GM18502 (cell line): Measurements from ENCODE around the gene SBK2.
A peak's percentile ranks its signal among the peaks of the same experiment; 100 is the strongest.
"Not testable (repeated sequence)": the region's sequence is repeated elsewhere in the genome, so short reads cannot be mapped to it uniquely, and the experiment has no call there.

Source experiments
- ATAC-seq: cut with Tn5 transposase; IDR thresholded peaks from one replicate; pipeline ENCODE4 v1.9.1; 2021; ENCODE audit warnings: mild to moderate bottlenecking; ENCODE audit not compliant: unreplicated experiment, poor library complexity

SBK2 gene

DNA sequence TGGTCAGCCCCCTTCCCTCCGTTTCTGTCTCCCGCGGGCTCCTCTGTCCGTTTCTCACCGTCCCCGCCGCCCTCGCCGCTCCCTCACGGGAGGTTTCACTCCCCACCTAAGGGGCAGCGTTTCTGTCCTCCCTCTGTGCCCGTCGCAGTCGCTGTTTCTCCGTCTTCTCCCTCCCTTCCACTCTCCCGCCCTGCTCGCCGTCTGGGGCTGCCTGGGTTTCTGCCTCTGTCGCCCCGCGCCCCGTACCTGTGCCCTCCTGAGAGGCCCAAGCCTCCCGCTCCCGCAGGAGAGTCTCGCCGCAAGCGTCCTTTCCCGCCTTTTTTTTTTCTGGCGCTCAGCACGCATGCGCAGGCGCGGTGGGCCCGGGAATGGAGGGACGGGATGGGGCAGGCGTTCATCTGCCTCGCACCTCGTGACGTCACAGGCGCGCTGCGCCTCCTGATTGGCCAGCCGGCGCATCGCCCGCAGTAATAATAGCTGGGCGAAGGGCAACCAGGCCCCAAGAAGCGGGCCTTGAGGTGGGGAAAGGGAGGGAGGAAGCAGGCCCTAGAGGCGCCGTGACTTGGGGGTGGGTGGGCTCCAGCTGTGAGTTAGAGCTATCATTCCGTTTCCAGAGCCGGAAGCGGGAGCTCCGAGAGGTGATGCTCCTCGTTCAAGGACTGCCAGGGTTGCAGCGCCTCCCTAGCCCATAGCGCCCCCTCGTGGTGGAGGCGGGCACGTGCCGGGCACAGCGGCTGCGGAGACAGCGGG lies 33.3 kb downstream of the SBK2 start:
- ATAC-seq: peak; percentile 90

DNA sequence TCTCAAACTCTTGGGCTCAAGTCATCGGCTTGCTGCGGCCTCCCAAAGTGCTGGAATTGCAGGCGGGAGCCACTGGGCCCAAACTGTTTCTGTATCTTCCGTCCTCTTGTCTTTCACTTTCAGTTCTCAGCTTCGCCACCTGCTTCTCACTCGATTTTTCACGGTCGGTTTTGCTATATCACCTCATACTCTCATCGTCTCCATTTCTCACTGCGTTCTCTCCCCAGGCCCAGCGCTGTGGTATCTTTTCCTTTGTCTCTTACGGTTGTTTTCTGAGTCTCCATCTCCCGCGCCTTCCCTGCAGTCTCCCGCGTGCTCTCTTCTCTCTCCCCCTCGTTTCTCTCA lies 33.8 kb downstream of the SBK2 start:
- no peak for ATAC-seq

DNA sequence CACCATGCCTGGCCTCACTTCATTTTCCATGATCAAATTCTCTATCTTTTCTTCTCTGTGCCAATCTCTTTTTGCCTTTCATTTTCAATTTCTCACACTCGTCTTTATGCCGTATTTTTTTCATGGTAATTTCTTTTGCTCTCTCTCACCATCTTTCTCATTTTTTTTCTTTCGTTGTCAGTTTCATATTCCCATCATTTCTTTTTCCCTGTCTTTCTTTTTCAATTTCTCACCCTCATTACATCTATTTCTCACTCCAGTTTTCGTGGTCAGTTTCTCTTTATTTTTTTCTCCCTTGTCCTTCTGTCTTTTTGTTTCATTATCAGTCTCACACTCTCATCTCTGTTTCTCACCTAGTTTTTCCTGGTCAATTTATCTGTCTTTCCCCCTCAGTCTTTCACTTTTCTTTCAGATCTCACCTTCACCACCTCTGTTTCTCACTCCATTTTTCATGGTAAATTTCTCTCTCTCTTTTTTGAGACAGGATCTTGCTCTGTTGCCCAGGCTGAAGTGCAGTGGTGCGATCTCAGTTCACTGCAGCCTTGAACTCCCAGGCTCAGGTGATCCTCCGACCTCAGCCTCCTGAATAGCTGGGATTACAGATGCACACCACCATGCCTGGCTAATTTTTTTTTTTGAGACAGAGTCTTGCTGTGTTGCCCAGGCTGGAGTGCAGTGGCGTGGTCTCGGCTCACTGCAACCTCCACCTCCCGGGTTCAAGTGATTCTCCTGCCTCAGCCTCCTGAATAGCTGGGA lies 34.6 kb downstream of the SBK2 start:
- no peak for ATAC-seq

DNA sequence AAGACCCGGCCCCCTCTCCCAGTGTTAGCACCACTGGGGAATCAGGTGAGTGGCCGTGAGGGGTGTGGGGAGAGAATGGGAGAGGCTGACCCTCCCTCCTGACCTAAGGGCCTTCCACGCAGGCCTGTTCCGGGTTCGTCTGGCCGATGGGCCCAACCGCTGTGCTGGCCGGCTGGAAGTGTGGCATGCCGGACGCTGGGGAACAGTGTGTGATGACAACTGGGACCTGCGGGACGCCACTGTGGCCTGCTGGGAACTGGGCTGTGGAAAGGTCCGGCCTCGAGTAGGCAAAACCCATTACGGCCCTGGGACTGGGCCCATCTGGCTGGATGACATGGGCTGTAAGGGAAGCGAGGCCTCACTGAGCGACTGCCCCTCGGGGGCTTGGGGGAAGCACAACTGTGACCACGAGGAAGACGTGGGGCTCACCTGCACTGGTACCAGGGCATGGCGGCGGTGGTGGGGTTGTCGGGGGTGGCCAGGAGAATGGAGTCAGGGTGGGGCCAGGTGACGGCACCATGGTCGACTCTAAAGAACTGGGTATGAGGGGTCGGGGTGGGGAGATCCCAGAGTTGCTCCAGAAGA lies 36.5 kb downstream of the SBK2 start:
- ATAC-seq: no peak

DNA sequence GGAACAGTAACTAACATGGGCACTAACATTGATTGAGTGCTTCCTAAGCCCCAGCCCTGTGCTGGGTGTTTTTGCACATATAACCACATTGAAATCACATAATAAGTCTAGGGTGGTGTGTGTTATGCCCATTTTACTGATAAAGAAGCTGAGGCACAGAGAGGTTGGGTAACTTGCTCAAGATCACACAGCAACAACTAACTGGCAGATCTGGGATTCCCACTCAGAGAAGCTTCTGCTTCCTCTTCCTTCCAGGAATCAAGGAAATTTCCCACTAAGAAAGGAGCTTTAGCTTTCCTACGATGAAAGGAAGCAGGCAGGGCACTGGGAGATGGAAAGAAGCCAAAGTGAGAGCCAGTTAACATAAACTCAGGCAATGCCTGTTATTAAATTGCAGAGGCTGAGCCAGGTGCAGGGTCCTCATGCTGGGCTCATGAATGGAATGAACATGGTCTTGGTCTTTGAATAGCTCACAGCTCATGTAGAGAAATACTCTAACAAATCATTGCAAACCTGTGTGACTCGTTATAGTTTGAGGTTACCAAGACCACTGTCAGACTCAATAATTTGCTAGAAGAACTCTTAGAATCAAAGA lies 38.6 kb downstream of the SBK2 start:
- no peak for ATAC-seq

DNA sequence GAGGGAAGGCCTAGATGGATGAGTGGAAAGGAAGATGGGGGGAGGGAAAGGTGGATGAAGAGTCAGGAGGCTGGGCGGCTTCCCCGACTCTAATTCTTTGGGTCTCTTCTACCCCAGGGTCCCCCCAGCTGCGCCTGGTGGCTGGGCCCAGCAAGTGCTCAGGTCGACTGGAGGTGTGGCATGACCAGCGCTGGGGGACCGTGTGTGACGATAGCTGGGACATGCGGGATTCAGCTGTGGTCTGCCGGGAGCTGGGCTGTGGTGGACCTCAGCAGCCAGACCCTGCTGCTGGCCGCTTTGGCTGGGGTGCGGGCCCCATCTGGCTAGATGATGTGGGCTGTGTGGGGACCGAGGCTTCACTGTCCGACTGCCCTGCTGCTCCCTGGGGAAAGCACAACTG lies 39.2 kb downstream of the SBK2 start:
- no peak for ATAC-seq

DNA sequence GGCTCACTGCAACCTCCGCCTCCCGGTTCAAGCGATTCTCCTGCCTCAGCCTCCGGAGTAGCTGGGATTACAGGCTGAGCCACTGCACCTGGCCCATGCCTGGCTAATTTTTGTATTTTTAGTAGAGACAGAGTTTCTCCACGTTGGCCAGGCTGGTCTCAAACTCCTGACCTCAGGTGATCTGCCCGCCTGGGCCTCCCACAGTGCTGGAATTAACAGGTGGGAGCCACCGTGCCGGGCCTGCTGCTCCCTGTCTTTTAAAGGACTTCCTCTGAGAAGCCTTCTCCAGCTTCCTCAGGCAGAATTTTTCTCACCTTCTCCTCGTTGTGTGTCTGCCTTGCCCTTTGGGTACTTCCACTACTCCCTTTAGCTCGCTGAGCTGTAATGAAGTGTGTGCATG lies 40.1 kb downstream of the SBK2 start:
- ATAC-seq: not testable (repeated sequence)

DNA sequence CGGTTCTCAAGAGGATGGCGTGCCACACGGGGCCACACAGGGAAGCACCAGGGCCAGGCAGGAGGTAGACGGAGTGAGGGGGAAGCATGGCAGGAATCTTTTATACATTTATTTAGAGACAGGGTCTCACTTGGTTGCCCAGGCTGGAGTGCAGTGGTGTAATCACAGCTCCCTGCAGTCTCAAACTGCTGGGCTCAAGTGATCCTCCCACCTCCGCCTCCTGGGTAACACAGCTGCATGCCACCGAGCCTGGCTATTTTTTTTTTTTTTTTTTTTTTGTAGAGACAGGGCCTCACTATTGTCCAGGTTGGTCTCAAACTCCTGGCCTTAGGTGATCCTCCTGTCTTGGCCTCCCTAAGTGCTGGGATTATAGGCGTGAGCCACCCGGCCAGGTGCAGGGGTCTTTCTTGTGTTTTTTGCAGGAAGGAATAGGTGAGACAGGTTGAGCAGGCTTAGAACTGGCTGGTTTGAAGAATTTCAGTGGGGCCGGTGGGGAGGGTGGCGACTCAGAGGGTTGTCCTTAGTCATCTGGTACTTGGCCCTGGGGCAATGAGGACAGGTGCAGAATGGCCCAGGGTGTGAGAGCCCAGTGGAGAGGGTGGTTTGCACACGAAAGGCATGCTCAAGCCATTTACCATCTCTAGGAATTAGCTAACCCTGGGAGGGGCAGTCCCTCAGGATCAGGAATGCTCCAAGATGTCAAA lies 41.1 kb downstream of the SBK2 start:
- no peak for ATAC-seq

DNA sequence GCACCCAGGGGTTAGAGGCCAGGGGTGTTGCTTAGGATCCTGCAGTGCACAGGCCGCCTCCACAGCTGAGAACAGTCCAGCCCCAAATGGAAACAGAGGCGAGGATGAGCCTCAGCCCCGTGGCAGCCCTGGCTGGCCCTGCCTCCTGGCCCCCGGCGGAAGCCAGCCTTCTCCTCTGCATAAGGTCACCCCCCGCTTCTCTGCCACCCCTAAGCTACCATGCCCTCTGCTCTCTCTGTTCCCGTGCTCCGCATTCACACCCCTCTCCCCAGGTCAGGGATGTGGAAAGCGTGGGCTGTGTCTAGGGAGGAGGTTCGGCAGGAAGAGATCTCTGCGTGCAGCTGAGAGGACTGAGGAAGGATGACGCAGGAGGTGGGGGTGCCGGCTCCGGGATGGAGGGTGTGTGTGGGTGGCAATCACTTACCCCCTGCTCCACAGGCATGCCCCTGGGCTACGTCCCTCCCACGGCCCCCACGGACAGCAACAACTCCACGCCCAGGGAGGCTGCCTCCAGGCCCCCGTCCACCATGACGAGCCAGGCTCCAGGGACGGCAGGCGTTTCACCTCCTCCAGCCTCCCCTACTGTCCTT lies 42.7 kb downstream of the SBK2 start:
- no peak for ATAC-seq

DNA sequence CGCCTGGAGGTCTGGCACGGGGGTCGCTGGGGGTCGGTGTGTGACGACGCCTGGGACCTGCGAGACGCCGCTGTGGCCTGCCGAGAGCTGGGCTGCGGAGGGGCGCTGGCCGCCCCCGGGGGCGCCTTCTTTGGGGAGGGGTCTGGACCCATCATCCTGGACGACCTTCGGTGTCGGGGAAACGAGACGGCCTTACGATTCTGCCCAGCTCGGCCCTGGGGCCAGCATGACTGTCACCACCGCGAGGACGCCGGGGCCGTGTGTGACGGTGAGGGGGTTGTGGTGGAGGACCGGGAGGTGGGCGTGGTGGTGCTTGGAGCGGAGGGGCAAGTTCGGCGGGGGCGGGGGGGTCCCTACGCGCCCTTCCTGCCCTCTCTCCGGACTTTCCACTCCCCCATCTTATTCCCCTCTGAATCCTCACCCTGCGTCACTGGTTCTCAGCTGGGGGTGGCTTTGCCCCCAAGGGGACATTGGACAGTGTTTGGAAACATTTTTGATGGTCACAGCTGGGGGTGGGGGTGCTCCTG lies 43.2 kb downstream of the SBK2 start:
- no peak for ATAC-seq

DNA sequence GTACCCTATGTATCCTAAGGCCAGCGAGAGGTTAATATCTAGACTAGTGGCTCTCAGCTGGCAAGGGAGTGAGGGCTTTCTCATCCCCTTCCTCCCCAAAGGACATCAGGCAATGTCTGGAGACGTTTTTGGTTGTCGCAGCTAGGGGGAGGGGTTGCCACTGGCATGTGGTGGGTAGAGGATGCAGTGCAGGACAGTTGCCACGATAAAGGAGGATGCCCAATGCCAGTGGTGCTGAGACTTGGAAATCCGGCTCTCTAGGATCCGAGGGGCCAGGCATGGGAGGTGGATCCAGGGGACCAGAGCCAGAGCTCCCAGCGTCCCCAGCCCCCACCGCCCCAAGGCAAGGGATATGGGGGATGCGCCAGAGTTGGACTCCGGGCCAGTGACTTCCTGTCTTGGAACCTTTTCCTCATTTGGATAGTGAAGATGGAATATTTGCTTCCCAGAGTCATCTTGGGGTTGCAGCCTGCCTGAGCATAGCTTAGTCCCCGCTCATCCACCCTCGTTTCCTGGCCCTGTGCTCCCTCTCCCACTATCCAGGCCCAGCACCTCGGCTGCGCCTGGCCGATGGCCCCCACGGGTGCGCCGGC lies 43.8 kb downstream of the SBK2 start:
- no peak for ATAC-seq

DNA sequence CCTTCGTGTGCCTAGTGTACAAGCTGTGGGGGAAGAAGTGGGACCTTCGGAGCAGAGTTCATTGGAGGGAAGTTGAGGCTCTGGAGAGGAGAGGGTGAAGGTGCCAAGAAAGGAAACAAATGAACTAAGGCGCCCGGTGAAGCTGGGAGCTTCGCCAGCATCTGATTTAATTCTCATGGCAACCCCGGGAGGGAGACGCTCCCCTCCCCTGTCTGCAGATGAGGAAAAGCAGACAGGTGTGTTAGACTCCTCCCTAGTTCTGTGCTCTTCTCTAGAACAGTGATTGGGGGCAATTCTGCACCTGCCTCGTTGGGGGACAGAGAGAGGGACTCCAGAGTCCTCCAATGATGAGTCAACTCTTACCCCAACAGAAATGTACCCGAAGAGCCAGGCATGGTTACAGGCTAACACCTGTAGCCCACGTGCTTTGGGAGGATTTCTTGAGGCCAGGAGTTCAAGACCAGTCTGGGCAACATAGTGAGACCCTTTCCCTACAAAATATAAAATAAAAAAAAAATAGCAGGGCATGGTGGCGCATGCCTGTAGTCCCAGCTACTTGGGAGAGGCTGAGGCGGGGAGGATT lies 44.5 kb downstream of the SBK2 start:
- ATAC-seq: no peak

DNA sequence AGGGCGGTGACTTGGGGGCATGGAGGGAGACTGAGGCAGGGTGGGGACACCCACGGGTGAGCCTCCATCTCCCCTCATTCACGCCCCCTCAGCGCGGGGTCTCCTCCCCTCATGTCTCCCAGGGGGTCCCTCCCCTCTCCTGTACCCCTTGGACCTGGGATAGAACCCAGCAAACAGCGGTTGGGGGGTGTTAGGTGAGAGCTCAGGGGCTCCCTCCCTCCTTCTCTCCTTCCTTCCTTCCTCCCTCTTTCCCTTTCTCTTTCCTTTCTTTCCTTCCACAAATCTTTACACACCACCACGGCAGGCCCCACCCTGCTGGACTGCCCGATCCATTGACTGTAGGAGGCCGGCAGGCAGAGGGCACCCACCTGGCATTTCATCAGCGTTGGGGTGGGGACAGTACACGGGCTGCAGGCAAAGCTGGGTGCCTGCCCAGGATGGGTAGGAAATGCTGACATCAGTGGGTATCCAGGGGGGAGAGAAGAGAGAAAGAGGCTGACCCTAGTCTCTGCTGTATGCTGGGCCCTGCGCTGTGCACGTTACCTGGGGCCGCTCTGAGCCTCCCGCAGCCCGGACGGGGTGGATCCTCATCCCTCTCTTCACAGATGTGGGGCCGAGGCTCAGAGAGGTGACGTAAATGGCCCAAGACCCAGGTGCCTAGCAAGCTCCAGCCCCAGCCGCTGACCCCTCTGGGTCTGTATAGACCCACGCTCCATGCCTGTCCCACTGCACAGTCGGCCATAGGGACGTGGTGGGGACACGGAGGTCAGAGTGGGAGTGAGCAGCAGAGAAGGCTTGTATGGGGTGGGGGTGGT lies 45.2 kb downstream of the SBK2 start:
- no peak for ATAC-seq

DNA sequence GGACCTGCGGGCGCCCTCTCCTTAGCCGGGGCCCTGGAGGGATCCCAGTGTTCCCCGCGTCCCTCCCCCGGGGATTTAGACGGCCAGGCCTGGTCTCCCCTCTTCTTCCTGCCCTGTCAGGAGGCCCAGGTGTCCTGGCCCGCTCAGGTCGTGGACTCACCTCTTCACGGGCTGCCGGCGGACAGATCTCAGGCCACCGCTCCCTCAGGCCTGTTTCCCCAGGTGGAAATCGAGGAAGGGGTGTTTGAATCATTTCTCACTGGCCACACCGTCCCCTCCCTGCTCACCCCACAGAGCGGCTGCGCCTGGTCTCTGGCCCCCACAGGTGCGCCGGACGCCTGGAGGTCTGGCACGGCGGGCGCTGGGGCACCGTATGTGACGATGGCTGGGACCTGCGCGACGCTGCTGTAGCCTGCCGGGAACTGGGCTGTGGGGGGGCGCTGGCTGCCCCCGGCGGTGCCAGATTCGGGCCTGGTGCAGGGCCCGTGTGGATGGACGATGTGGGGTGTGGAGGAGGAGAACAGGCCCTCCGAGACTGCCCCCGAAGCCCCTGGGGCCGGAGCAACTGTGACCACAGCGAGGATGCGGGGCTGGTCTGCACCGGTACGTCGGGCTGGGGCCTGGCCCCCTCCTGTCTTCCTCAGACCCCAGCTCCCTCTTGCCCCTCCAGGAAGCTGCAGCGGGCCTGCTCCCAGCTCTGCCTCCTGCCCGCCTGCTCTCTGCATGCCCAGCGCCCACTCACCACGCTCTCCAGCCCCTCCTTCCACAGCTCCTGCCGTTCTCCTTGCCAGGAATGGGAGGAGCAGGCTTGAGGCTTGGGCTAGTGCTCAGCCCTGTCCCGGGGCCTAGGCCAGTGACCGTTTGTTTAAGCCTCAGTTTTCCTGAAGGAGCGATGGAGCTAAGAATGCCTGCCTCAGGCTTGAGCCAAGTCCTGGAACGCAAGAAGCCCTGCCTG lies 46.2 kb downstream of the SBK2 start:
- ATAC-seq: no peak

DNA sequence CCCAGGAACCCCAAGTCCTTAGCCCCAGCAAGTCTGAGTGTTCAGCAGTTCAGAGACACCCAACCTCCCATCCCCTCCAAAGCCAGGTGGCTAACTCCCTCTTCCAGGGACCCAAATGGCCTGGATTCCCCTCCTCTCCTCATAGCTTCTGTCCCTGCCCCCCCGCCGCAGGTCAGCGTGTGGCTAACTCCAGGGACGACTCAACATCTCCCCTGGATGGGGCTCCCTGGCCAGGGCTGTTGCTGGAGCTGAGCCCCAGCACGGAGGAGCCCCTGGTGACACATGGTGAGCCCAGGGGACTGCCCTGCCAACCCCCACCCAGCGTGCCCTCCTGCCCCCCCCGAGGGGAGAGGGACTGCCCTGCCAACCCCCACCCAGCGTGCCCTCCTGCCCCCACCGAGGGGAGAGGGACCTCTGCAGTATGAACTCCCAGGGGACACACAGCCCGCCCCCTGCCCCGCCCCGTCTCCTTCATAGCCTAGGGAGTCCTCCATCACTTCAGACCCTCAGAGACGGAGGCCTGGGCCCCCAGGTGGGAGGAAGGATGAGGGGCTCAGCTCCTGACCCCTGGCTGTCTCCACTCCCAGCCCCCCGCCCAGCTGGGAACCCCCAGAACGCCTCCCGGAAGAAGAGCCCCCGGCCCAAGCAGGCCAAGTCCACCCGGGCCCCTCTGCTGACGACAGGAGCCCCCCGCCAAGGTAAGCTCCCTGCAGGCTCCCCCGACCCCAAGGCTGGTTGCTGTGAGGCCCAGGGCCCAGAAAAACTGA lies 47.0 kb downstream of the SBK2 start:
- no peak for ATAC-seq

DNA sequence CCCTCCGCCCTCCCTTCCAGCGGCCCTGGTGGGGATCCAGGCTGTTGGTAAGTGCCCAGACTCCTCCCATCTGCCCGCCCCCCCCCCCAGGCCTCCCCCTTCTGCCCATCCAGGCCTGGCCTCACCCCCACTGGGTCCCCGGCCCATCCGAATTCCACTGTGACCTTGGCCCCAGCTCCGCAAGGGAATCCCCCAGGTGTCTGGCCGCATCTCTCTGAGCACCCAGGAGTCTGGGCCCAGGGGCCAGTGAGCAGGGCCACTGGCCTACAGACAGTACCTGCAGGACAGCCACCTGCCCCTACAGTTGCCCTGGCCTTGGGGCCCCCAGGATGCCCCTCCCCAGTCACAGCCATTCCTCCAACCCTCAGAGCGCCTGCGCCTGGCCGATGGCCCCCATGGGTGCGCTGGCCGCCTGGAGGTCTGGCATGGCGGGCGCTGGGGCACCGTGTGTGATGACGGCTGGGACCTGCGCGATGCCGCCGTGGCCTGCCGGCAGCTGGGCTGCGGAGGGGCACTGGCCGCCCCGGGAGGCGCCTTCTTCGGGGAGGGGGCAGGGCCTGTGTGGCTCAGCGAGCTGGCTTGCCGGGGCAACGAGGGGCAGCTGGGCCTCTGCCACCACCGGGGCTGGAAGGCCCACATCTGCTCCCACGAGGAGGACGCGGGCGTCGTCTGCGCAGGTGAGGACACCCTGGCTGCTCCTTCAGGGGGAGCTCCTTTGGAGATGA lies 47.8 kb downstream of the SBK2 start:
- no peak for ATAC-seq
